Liver (tissue), 9 donors: ENCODE data around the gene EVX1. TPM values are rescaled to one million over a fixed set of nuclear protein-coding genes. Genes with fewer than 3 reads are reported as not detected.

Source experiments
- DNase-seq: peaks from one replicate; pipeline ENCODE4 v3.0.0-alpha.2; 2017; ENCODE audit warnings: low spot score
- H3K27ac ChIP-seq, 2 donors: one replicate each; pipeline ENCODE4 v1.7.0; 2013; ENCODE audit warnings: inconsistent platforms in 2 of 2, low read length in 2 of 2, control low read depth in 1 of 2, low read depth in 1 of 2, mild to moderate bottlenecking in 1 of 2
- H3K27me3 ChIP-seq, 4 donors: one replicate each; pipeline versions ENCODE4 v1.6.1 to v1.7.0; 2013; ENCODE audit warnings: low read length in 3 of 4, inconsistent platforms in 1 of 4, mild to moderate bottlenecking in 1 of 4, moderate library complexity in 1 of 4; ENCODE audit not compliant: control insufficient read depth in 4 of 4, insufficient read depth in 4 of 4
- H3K36me3 ChIP-seq, 4 donors: one replicate each; pipeline versions ENCODE4 v1.6.1 to v1.7.0; 2013; ENCODE audit warnings: low read length in 3 of 4, mild to moderate bottlenecking in 3 of 4, low read depth in 1 of 4, moderate library complexity in 1 of 4; ENCODE audit not compliant: control insufficient read depth in 4 of 4, insufficient read depth in 3 of 4
- H3K4me1 ChIP-seq, 4 donors: one replicate each; pipeline versions ENCODE4 v1.6.1 to v1.7.0; 2013; ENCODE audit warnings: low read length in 3 of 4, mild to moderate bottlenecking in 3 of 4, moderate library complexity in 1 of 4; ENCODE audit not compliant: control insufficient read depth in 4 of 4, insufficient read depth in 4 of 4
- H3K4me3 ChIP-seq, 3 donors: one replicate each; pipeline versions ENCODE4 v1.6.1 to v1.7.0; 2013; ENCODE audit warnings: low read length in 3 of 3, control low read depth in 1 of 3, low read depth in 1 of 3, mild to moderate bottlenecking in 1 of 3
- H3K9ac ChIP-seq, 2 donors: one replicate each; pipeline ENCODE4 v1.7.0; 2013; ENCODE audit warnings: low read length in 2 of 2, mild to moderate bottlenecking in 2 of 2, moderate library complexity in 2 of 2, control low read depth in 1 of 2, low read depth in 1 of 2
- H3K9me3 ChIP-seq, 4 donors: one replicate each; pipeline versions ENCODE4 v1.6.1 to v1.7.0; 2013; ENCODE audit warnings: low read length in 3 of 4; ENCODE audit not compliant: control insufficient read depth in 4 of 4
- FOXA1 ChIP-seq: IDR thresholded peaks from 2 replicates; pipeline ENCODE4 v1.6.1; 2016; ENCODE audit warnings: antibody characterized with exemption
- FOXA2 ChIP-seq: IDR thresholded peaks from 2 replicates; pipeline ENCODE4 v1.6.1; 2016; ENCODE audit warnings: antibody characterized with exemption
- GABPA ChIP-seq, 2 donors: IDR thresholded peaks in 1 of 2; conservative IDR thresholded peaks in 1 of 2; 2 replicates each; pipeline ENCODE4 v1.6.1; 2016; ENCODE audit warnings: antibody characterized with exemption in 2 of 2, mild to moderate bottlenecking in 1 of 2, moderate library complexity in 1 of 2
- JUND ChIP-seq, 2 donors: IDR thresholded peaks; 2 replicates each; pipeline ENCODE4 v1.6.1; 2016; ENCODE audit warnings: antibody characterized with exemption in 2 of 2
- NR2F2 ChIP-seq: IDR thresholded peaks from 2 replicates; pipeline ENCODE4 v1.6.1; 2016; ENCODE audit warnings: antibody characterized with exemption
- TAF1 ChIP-seq: conservative IDR thresholded peaks from 2 replicates; pipeline ENCODE4 v1.6.1; 2016; ENCODE audit warnings: antibody characterized with exemption, mild to moderate bottlenecking
- YY1 ChIP-seq: IDR thresholded peaks from 2 replicates; pipeline ENCODE4 v1.6.1; 2016; ENCODE audit warnings: antibody characterized with exemption, mild to moderate bottlenecking
- WGBS: extraction: QIAGEN DNeasy Blood & Tissue Kit; methylation state at CpG from one replicate; pipeline ENCODE4 v1.1.7; 2013; 5-methylcytosine and 5-hydroxymethylcytosine counted together
- polyA plus RNA-seq, 2 donors: library from polyadenylated mRNA; stranded (reverse) in 1 of 2; unstranded in 1 of 2; fragments of 200-250 nt in 1 of 2; fragments of >200 nt in 1 of 2; fragmentation: Nextera tagmentation in 1 of 2; extraction: Ambion mirVana in 1 of 2; gene quantifications; one replicate each; pipeline versions ENCODE4 v1.2.1 to v1.2.3, GENCODE V29; 2013 to 2015
- total RNA-seq, 2 donors: library from RNA; depleted of rRNA; stranded (reverse); fragments of >200 nt; gene quantifications; one replicate each; pipeline ENCODE4 v1.2.3, GENCODE V29; 2014
- TF ChIP-seq, protein P1 (sequence below): IDR thresholded peaks from 2 replicates; pipeline ENCODE4 v1.6.1; 2016; ENCODE audit warnings: antibody characterized with exemption
- TF ChIP-seq, protein P2 (sequence below): IDR thresholded peaks from 2 replicates; pipeline ENCODE4 v1.6.1; 2016; ENCODE audit warnings: antibody characterized with exemption, mild to moderate bottlenecking
- TF ChIP-seq, protein P3 (sequence below): fragments of 150-350 bp; IDR thresholded peaks from 2 replicates; pipeline ENCODE4 v1.5.1; 2017; ENCODE audit warnings: improper control_type of control experiment, low read depth, low read length; ENCODE audit not compliant: missing input control
- TF ChIP-seq, protein P4 (sequence below): IDR thresholded peaks from 2 replicates; pipeline ENCODE4 v1.6.1; 2016; ENCODE audit warnings: antibody characterized with exemption
- donor health status: healthy.
- donor health status: healthy.
- donor health status: healthy.
- donor health status: healthy.
- donor health status: healthy.

The EVX1 gene
- total and polyA plus RNA-seq, 4 donors = not detected

DNA sequence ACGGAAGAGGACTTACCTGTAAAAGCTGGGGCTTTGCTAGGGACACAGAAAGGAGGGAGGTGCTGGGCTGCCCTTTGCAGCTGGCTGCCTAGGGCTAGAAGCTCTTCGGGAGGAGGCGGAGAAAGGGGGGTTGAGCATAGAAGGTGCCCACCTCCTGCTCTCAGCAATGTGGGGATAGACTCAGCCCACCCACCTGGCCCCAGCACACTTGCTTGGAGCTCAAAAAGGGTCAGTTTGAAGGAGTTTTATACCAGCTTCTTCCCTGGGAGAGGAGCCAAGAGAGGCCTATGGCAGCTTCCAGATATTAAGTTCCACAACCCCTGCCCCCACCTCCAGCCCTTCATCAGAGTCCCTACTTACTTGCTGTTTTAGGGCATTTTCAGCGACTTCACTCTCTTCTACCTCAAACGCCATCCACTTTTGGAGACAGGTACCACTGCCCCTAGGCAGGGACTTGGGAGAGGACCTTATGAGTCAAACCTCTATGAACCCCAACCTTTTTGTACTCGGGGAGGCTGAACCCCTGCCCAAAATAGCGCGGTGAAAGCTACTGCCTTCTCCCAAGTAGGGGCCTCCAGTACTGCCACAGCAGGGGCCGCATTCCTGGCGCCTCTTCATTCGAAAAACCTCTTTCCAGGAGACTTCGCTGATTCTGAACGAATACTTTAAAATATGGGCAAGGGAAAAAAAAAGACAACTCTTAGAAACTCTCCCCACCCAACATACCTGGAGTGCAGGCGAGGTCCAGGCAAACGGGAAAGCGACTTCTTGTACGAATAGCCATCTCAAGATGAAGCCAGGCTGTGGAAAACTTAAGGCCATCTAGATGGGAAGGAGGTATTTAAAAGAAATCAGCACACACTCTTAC lies 1.2 kb upstream of the EVX1 start:
- no peak overlapping the region for H3K9ac ChIP-seq
- H3K27ac ChIP-seq = no peak overlapping the region
- no peak overlapping the region for H3K4me3 ChIP-seq
- no peaks in the 10 kb centered on the region for H3K36me3 ChIP-seq
- H3K27me3 ChIP-seq = peaks cover 4 to 30% (median 21%) of the 10 kb centered on the region in 4 donors
- peaks cover 5 to 27% (median 17%) of the 10 kb centered on the region in 4 donors for H3K4me1 ChIP-seq
- WGBS = 24% methylated on average over 17 of the region's 17 CpGs
- no peak for TF ChIP-seq NR2F2
- TF ChIP-seq, protein P1, sequence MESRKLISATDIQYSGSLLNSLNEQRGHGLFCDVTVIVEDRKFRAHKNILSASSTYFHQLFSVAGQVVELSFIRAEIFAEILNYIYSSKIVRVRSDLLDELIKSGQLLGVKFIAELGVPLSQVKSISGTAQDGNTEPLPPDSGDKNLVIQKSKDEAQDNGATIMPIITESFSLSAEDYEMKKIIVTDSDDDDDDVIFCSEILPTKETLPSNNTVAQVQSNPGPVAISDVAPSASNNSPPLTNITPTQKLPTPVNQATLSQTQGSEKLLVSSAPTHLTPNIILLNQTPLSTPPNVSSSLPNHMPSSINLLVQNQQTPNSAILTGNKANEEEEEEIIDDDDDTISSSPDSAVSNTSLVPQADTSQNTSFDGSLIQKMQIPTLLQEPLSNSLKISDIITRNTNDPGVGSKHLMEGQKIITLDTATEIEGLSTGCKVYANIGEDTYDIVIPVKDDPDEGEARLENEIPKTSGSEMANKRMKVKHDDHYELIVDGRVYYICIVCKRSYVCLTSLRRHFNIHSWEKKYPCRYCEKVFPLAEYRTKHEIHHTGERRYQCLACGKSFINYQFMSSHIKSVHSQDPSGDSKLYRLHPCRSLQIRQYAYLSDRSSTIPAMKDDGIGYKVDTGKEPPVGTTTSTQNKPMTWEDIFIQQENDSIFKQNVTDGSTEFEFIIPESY = no peak
- TF ChIP-seq GABPA (IDR thresholded peaks at IDR 0.05 in 1 of 2, conservative IDR thresholded peaks at IDR 0.05 in 1 of 2) = no peak
- TF ChIP-seq, protein P2, sequence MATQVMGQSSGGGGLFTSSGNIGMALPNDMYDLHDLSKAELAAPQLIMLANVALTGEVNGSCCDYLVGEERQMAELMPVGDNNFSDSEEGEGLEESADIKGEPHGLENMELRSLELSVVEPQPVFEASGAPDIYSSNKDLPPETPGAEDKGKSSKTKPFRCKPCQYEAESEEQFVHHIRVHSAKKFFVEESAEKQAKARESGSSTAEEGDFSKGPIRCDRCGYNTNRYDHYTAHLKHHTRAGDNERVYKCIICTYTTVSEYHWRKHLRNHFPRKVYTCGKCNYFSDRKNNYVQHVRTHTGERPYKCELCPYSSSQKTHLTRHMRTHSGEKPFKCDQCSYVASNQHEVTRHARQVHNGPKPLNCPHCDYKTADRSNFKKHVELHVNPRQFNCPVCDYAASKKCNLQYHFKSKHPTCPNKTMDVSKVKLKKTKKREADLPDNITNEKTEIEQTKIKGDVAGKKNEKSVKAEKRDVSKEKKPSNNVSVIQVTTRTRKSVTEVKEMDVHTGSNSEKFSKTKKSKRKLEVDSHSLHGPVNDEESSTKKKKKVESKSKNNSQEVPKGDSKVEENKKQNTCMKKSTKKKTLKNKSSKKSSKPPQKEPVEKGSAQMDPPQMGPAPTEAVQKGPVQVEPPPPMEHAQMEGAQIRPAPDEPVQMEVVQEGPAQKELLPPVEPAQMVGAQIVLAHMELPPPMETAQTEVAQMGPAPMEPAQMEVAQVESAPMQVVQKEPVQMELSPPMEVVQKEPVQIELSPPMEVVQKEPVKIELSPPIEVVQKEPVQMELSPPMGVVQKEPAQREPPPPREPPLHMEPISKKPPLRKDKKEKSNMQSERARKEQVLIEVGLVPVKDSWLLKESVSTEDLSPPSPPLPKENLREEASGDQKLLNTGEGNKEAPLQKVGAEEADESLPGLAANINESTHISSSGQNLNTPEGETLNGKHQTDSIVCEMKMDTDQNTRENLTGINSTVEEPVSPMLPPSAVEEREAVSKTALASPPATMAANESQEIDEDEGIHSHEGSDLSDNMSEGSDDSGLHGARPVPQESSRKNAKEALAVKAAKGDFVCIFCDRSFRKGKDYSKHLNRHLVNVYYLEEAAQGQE = no peak
- TF ChIP-seq TAF1 = no peak
- no peak for TF ChIP-seq FOXA1
- TF ChIP-seq FOXA2 = no peak
- H3K9me3 ChIP-seq = no peaks in the 10 kb centered on the region
- no peak for DNase-seq

DNA sequence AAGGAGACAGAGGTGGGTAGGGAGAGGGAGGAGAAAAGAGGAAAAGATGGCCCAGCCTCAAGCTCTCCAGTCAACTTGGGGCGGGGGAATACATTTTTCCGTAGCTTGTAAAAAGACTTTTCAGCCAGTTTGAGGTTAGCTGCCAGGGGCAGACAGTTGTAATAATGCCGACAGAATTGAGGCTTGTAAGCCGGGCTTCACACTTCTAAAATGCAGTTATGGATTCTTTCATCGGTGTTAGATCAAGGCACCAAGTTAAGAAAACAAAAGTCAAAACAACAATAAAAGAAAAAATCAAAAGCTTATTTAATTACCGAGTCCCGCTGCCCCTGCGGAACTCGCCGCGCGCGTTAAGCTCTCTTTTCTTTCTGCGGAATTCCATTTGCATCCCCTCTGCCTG lies 448 bp upstream of the EVX1 start:
- Histone ChIP-seq H3K9me3 (no peaks in the 10 kb centered on the region), H3K4me1 (peaks cover 5 to 27% (median 17%) of the 10 kb centered on the region in 4 donors), H3K9ac (no peak overlapping the region), H3K27ac (no peak overlapping the region), H3K27me3 (peaks cover 4 to 35% (median 22%) of the 10 kb centered on the region in 4 donors), H3K36me3 (no peaks in the 10 kb centered on the region), H3K4me3 (no peak overlapping the region)
- 11% methylated on average over 14 of the region's 14 CpGs for WGBS
- DNase-seq = no peak
- TF ChIP-seq YY1 (no peak), NR2F2 (no peak), JUND (IDR thresholded peaks at IDR 0.05) (no peak), FOXA1 (no peak)
- TF ChIP-seq, protein P3, sequence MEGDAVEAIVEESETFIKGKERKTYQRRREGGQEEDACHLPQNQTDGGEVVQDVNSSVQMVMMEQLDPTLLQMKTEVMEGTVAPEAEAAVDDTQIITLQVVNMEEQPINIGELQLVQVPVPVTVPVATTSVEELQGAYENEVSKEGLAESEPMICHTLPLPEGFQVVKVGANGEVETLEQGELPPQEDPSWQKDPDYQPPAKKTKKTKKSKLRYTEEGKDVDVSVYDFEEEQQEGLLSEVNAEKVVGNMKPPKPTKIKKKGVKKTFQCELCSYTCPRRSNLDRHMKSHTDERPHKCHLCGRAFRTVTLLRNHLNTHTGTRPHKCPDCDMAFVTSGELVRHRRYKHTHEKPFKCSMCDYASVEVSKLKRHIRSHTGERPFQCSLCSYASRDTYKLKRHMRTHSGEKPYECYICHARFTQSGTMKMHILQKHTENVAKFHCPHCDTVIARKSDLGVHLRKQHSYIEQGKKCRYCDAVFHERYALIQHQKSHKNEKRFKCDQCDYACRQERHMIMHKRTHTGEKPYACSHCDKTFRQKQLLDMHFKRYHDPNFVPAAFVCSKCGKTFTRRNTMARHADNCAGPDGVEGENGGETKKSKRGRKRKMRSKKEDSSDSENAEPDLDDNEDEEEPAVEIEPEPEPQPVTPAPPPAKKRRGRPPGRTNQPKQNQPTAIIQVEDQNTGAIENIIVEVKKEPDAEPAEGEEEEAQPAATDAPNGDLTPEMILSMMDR = no peak
- TF ChIP-seq, protein P4, sequence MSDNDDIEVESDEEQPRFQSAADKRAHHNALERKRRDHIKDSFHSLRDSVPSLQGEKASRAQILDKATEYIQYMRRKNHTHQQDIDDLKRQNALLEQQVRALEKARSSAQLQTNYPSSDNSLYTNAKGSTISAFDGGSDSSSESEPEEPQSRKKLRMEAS = no peak
